Ecto neural progenitor cell (in vitro differentiated cells): ENCODE data around the gene TPH2.

Source experiments
- DNase-seq: peaks from one replicate; pipeline ENCODE4 v3.0.0-alpha.2; 2018; ENCODE audit warnings: low spot score

TPH2 gene

GRCh38 chr12:72035625-72036024 is 97.0 kb downstream of the TPH2 start:
- DNase-seq = no peak

- no peak for DNase-seq
Observed at GRCh38 chr12:72036393-72036792, 97.7 kb downstream of the TPH2 start.

GRCh38 chr12:72037006-72037795 is 98.6 kb downstream of the TPH2 start:
- DNase-seq = no peak

- no peak for DNase-seq
Observed at GRCh38 chr12:72041811-72042210, 103.2 kb downstream of the TPH2 start.

GRCh38 chr12:72053604-72054003 is 115.0 kb downstream of the TPH2 start:
- no peak for DNase-seq

GRCh38 chr12:72054511-72054910 is 115.9 kb downstream of the TPH2 start:
- DNase-seq = no peak

GRCh38 chr12:72057330-72057914 is 118.8 kb downstream of the TPH2 start:
- no peak for DNase-seq

GRCh38 chr12:72063073-72063472 is 124.4 kb downstream of the TPH2 start:
- DNase-seq = no peak

- DNase-seq = no peak
Observed at GRCh38 chr12:72071030-72071429, 132.4 kb downstream of the TPH2 start.

- DNase-seq = no peak
Observed at GRCh38 chr12:72072592-72073212, 134.1 kb downstream of the TPH2 start.

- DNase-seq = no peak
Observed at GRCh38 chr12:72074065-72074464, 135.4 kb downstream of the TPH2 start.

- DNase-seq = no peak
Observed at GRCh38 chr12:72074956-72075355, 136.3 kb downstream of the TPH2 start.

- no peak for DNase-seq
Observed at GRCh38 chr12:72075401-72075800, 136.8 kb downstream of the TPH2 start.

GRCh38 chr12:72075891-72076557 is 137.4 kb downstream of the TPH2 start:
- no peak for DNase-seq

GRCh38 chr12:72076558-72076915 is 137.9 kb downstream of the TPH2 start:
- no peak for DNase-seq

- no peak for DNase-seq
Observed at GRCh38 chr12:72077111-72077820, 138.6 kb downstream of the TPH2 start.

GRCh38 chr12:72081777-72082176 is 143.1 kb downstream of the TPH2 start:
- DNase-seq = no peak
